Ascending aorta (tissue), 2 donors: ENCODE data around the gene SRSF10. TPM values are rescaled to one million over a fixed set of nuclear protein-coding genes. Genes with fewer than 3 reads are reported as not detected.
A peak's percentile ranks its signal among the peaks of the same experiment; 100 is the strongest.
"Not testable (repeated sequence)": the region's sequence is repeated elsewhere in the genome, so short reads cannot be mapped to it uniquely, and the experiment has no call there.

Experiments
- DNase-seq, 2 donors: peaks; one replicate each; pipeline ENCODE4 v3.0.0-alpha.2; 2019; ENCODE audit warnings: low spot score in 2 of 2
- H3K27ac ChIP-seq, 2 donors: fragments of 200-600 bp; sonication (generic); one replicate each; pipeline ENCODE4 v1.5.1; 2016 to 2017; ENCODE audit warnings: mild to moderate bottlenecking in 1 of 2
- H3K27me3 ChIP-seq: fragments of 200-600 bp; sonication (generic); one replicate; pipeline ENCODE4 v1.5.1; 2017
- H3K36me3 ChIP-seq, 2 donors: fragments of 200-600 bp; sonication (generic); one replicate each; pipeline ENCODE4 v1.5.1; 2016
- H3K4me1 ChIP-seq, 2 donors: fragments of 200-600 bp; sonication (generic); one replicate each; pipeline ENCODE4 v1.5.1; 2016 to 2017; ENCODE audit warnings: mild to moderate bottlenecking in 1 of 2
- H3K4me3 ChIP-seq, 2 donors: fragments of 200-600 bp; sonication (generic); one replicate each; pipeline ENCODE4 v1.5.1; 2016 to 2017; ENCODE audit warnings: mild to moderate bottlenecking in 1 of 2
- H3K9me3 ChIP-seq, 2 donors: fragments of 200-600 bp; sonication (generic); one replicate each; pipeline ENCODE4 v1.5.1; 2016
- intact Hi-C: fragments of 100-400 bp; cut with DNase I; formaldehyde crosslinking; loops from one replicate; pipeline ENCODE4 v1.15.1; 2023
- total RNA-seq: library from RNA; depleted of rRNA; stranded (reverse); fragments of >200 nt; gene quantifications from one replicate; pipeline ENCODE4 v1.1.0, GENCODE V29; 2016
- TF ChIP-seq, protein P1 (sequence below), 3 experiments: fragments of 200-600 bp in 2 of 3; fragments of 450-650 bp in 1 of 3; sonication (generic) in 2 of 3; IDR thresholded peaks; one replicate each; pipeline ENCODE4 v1.5.1; 2016 to 2019; ENCODE audit warnings: antibody characterized with exemption in 3 of 3, mild to moderate bottlenecking in 1 of 3, moderate library complexity in 1 of 3

SRSF10 gene
- total RNA-seq, 1 donor from 2014 or later = 80.6 TPM

DNA sequence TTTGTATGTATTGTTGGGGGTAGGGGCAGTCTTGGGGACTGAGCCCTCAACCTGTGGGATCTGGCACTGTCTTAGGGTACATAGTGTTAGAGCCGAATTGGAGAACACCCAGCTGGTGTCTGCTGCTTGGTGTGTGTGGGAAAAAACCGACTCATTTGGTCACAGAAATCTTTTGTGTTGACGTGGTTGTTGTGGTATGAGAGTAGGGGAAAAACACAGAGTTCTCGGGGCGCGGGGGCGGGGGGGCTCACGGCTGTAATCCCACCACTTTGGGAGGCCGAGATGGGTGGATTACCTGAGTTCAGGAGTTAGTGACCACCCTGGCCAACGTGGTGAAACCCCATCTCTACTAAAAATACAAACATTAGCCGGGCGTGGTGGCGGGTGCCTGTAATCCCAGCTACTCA, 15.3 kb upstream of the SRSF10 start:
- no peak for DNase-seq
- H3K36me3 ChIP-seq = no peaks in the 10 kb centered on the region
- no peak overlapping the region for H3K4me3 ChIP-seq
- TF ChIP-seq, protein P1, sequence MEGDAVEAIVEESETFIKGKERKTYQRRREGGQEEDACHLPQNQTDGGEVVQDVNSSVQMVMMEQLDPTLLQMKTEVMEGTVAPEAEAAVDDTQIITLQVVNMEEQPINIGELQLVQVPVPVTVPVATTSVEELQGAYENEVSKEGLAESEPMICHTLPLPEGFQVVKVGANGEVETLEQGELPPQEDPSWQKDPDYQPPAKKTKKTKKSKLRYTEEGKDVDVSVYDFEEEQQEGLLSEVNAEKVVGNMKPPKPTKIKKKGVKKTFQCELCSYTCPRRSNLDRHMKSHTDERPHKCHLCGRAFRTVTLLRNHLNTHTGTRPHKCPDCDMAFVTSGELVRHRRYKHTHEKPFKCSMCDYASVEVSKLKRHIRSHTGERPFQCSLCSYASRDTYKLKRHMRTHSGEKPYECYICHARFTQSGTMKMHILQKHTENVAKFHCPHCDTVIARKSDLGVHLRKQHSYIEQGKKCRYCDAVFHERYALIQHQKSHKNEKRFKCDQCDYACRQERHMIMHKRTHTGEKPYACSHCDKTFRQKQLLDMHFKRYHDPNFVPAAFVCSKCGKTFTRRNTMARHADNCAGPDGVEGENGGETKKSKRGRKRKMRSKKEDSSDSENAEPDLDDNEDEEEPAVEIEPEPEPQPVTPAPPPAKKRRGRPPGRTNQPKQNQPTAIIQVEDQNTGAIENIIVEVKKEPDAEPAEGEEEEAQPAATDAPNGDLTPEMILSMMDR (IDR thresholded peaks at IDR 0.05) = no peak
- intact Hi-C loops = no loop called here
- H3K9me3 ChIP-seq = no peaks in the 10 kb centered on the region
- no peaks in the 10 kb centered on the region for H3K27me3 ChIP-seq
- peaks cover 0 to 17% of the 10 kb centered on the region in 2 donors for H3K4me1 ChIP-seq
- peak overlapping the region in 1 of 2 donors; percentile 34 for H3K27ac ChIP-seq

DNA sequence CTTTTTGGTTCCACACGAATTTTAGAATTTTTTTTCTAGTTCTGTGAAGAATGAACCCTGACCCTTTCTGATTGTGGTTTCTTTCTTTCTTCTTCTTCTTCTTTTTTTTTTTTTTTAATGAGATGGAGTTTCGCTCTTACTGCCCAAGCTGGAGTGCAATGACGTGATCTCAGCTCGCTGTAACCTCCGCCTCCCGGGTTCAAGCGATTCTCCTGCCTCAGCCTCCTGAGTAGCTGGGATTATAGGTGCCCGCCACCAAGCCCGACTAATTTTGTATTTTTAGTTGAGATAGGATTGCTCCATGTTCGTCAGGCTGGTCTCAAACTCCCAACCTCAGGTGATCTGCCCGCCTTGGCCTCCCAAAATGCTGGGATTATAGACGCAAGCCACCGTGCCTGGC, 11.9 kb upstream of the SRSF10 start:
- H3K4me1 ChIP-seq, intact Hi-C loops: not testable (repeated sequence)

DNA sequence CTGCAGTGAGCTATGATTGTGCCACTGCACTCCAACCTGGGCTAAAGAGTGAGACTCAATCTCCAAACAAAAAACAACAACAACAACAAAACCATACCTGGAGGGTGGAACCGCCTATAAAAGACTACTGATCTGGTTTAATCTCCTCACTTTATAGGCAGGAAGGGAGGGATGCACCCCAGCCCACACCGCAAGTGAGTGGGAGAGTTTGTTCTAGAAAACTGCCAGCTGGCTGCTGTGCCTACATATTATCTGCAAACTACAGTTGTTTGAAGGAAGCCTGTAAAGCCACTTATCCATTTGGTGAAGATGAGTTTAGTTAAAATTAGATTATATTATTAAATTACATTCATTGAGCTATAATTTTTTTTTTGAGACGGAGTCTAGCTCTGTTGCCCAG, 9.1 kb upstream of the SRSF10 start:
- H3K36me3 ChIP-seq = no peaks in the 10 kb centered on the region
- no peak overlapping the region for H3K27ac ChIP-seq
- TF ChIP-seq, protein P1 (IDR thresholded peaks at IDR 0.05) = no peak
- intact Hi-C loops = no loop called here
- H3K27me3 ChIP-seq = no peaks in the 10 kb centered on the region
- DNase-seq = no peak
- peaks cover 0 to 10% of the 10 kb centered on the region in 2 donors for H3K4me1 ChIP-seq
- H3K9me3 ChIP-seq = no peaks in the 10 kb centered on the region
- no peak overlapping the region for H3K4me3 ChIP-seq

More for the DNA sequence above, 11.9 kb upstream of the SRSF10 start:
- H3K36me3 ChIP-seq, H3K9me3 ChIP-seq, H3K27me3 ChIP-seq, DNase-seq, H3K27ac ChIP-seq, H3K4me3 ChIP-seq: not testable (repeated sequence)

DNA sequence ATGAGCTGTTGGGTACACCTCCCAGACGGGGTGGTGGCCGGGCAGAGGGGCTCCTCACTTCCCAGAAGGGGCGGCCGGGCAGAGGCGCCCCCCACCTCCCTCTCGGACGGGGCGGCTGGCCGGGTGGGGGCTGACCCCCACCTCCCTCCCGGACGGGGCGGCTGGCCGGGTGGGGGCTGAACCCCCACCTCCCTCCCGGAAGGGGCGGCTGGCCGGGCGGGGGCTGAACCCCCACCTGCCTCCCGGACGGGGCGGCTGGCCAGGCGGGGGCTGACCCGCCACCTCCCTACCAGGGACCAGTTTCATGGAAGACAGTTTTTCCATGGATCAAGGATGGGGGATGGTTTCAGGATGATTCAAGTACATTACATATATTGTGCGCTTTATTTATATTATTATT, 6.9 kb upstream of the SRSF10 start:
- H3K4me3 ChIP-seq, H3K27me3 ChIP-seq, intact Hi-C loops, H3K36me3 ChIP-seq, H3K9me3 ChIP-seq, DNase-seq, H3K27ac ChIP-seq: not testable (repeated sequence)
- peaks cover 0 to 13% of the 10 kb centered on the region in 2 donors for H3K4me1 ChIP-seq

DNA sequence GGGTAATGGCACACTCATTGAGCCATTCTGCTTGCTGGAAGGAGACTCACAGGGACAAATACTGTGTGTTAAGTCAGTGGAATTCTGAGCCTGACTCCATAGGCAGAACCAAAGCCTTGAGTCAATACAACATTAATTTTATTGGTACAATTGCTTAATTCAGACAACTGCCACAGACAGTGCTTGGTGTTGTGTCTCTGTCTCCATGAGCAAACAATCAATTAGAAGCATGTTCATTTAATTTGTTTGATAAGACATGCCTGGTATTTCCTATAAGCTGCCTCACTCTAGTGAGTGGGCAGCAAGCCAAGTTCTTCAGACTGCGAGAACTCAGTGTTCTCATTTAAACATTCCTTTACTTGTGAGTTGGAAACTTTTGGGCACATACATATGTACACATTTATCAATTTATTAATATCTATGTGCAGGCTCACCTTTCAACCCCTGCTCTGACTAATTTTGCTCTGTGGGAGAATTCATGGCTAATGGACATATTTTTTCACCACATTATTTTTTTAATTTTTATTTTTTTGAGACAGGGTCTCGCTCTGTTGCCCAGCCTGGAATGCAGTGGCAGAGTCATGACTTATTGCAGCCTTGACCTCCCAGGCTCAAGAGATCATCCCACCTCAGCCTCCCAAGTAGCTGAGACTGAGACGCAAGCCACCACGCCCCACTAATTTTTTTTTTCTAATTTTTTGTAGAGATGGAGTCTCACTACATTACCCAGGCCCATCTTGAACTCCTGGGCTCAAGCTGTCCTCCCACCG, 4.5 kb upstream of the SRSF10 start:
- H3K27ac ChIP-seq = peak overlapping the region; percentile 63 to 69
- H3K36me3 ChIP-seq = no peaks in the 10 kb centered on the region
- no peaks in the 10 kb centered on the region for H3K9me3 ChIP-seq
- H3K4me1 ChIP-seq = peaks cover 0 to 17% of the 10 kb centered on the region in 2 donors
- H3K4me3 ChIP-seq = no peak overlapping the region
- no peak for DNase-seq
- TF ChIP-seq, protein P1 (IDR thresholded peaks at IDR 0.05) = no peak
- intact Hi-C loops = loop anchor here (5.0 kb wide), 1 partner anchor 502 kb away; the partner anchor contains the start of gene ASAP3
- no peaks in the 10 kb centered on the region for H3K27me3 ChIP-seq

DNA sequence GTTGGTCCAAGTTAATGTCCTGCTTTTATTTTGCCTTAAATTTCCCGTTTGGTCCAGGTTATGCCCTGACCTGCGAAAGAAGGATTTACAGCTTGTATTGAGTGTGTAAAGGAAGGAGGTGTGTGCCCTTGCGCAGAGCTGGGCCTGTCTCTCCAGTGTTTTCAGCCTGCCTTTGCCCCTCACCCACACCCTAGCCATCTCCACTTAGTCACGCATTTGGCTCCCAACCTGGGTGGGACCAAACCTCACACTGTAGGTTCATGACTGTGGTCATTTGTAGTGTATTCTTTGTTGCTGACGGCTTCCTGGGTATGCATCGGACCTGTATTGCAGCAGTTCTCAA, 572 bp upstream of the SRSF10 start:
- Histone ChIP-seq H3K4me1 (peaks cover 3 to 34% of the 10 kb centered on the region in 2 donors), H3K27me3 (no peaks in the 10 kb centered on the region), H3K27ac (peak overlapping the region; percentile 96 to 98), H3K36me3 (no peaks in the 10 kb centered on the region), H3K4me3 (peak overlapping the region; percentile 90 to 91), H3K9me3 (no peaks in the 10 kb centered on the region)
- peak in 1 of 2 donors; percentile 72 for DNase-seq
- TF ChIP-seq, protein P1 (IDR thresholded peaks at IDR 0.05) = no peak
- intact Hi-C loops = loop anchor here (1.0 to 5.0 kb wide), 3 partner anchors 20 to 498 kb away; partner anchors contain the start of gene ASAP3
